ACHN (cell line): ENCODE results near the gene TMEM8B.

ENCODE experiments used
- DNase-seq: peaks from one replicate; pipeline ENCODE4 v3.0.0-alpha.2; 2015
- in situ Hi-C: cut with HindIII; loops from 2 replicates; pipeline ENCODE4 v1.10.0; 2017; ENCODE audit warnings: low sequenced_read_pairs, low pct_ligation_motif_present, low pct_unique_long_range_greater_than_20kb

Gene TMEM8B

DNA sequence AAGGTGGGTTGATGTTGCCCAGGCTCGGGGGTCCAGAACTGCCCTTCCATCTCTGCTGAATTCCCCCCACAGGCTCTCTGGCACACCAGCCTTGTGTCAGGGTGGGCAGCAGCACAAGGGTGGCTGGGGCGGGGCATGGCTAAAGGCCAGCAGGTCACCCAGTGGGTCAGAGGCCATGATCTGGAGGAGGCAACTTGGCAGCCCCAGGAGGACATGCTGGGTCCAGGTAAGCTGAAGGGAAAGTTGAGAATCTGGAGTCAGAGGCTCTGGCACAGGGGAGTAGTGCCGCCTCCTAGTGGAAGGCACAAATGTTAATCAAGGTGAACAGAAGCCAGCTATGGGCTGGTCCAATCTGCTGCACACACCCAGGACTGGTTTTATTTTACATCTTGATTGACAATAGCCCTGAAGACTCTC is 6.2 kb downstream of the TMEM8B start:
- DNase-seq: no peak
- in situ Hi-C loops: no loop called here

DNA sequence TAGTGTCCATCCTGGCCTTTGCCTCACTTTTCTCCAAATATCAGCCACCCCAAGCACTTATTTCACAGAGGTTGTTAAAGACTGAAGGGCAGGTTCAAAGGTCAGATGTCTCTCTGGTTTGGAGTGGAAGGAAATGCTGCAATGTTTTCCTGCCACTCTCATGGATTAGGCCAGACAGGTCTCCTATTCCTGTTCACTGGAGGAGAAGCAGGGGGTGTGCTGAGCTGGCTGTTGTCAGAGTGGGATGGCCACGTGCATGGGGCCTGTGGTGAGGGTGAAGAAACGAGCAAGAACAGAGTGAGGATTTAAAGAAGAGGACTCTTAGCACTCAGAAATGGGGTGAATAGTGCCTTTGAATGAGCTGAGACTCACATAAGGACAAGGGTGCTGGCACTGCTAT is 6.7 kb downstream of the TMEM8B start:
- in situ Hi-C loops: no loop called here
- DNase-seq: no peak

DNA sequence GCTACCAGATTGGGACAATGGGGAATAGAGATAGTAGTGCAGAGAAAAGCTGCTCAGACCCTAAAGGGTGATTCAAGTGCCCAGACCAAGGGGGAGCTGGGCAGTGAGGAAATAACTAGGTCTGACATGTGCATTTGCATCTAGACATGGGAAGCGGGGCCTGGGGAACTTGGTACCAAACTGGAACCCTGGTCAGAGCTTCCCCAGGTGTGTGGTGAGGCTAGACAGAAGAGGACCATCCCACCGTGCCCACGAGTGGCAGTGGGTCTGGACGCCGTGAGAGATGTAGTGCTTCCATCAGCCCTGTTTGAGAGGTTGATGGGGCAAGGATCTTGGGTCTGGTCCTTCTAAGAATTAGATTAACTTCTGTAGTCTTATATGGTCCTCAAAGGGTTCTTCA is 7.6 kb downstream of the TMEM8B start:
- in situ Hi-C loops: no loop called here

DNA sequence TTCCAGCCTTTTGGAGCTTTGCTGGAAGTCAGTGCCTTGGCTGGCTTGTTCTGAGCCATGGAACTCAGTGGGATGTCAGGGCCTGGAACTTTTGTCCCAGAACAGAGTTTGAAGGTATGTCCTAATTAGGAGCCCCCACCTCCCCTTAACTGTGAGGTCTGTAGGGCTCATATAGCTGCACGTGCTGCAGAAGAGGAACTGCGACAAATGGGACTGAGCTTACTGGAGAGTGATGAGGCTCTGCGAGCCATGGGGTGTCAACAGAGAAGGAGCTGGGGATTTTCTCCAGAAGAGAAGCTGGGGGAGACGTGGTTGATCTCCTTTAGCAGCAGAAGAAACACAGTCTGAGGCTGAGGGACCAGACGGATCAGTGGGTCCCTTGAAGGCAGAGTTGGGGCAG is 10.9 kb downstream of the TMEM8B start:
- in situ Hi-C loops: no loop called here
- no peak for DNase-seq

More for the DNA sequence above, 7.6 kb downstream of the TMEM8B start:
- DNase-seq: no peak

DNA sequence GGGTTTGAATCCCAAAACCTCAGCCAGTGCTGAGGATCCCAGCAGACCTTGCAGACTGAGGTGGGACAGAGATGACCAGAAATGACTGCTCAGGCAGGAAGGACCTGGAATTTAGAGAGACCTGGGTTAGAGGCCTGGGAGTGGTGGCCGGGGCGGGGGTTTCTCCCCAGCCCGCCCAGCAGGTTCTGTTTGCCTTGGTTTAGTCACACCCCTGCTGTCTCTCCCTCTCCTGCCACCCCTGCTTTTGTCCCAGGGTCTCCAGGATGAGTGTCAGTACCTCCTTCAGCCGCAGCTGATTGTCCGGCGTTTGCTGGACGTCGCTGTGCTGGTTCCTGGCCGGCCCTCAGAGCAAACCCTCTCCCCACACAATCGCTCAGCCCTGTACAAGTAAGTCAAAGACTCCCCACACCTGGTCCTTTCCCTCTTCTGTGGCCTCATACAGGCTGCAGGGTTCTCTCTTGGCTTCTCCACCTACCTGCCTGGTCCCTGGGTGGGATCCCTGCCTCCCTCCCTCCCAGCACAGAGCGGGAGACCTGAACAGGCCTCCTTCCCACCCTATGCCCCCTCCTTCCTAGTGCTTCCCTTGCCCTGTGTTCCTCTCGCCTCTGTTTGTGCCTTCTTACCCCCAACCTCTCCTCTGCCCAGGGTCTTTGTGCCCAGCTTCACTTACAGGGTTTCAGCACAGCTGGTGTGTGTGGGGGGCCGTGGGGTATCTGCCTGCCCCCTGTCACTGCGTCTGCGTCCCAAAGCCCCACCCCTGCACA is 12.0 kb downstream of the TMEM8B start:
- in situ Hi-C loops: no loop called here

DNA sequence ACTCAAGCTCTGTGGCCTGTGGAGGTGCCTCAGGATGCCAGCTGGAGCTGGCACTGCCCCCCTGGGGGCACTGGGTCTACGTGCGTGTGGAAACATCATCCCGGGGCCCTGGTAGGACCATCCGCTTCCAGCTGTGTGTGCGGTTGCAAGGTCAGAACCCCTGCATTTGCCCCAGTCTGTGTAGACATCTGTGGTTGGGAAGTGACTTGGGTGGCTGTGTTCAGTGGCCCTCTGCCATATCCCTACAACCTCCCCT is 12.5 kb downstream of the TMEM8B start:
- DNase-seq: no peak
- in situ Hi-C loops: no loop called here

More for the DNA sequence above, 12.0 kb downstream of the TMEM8B start:
- no peak for DNase-seq

DNA sequence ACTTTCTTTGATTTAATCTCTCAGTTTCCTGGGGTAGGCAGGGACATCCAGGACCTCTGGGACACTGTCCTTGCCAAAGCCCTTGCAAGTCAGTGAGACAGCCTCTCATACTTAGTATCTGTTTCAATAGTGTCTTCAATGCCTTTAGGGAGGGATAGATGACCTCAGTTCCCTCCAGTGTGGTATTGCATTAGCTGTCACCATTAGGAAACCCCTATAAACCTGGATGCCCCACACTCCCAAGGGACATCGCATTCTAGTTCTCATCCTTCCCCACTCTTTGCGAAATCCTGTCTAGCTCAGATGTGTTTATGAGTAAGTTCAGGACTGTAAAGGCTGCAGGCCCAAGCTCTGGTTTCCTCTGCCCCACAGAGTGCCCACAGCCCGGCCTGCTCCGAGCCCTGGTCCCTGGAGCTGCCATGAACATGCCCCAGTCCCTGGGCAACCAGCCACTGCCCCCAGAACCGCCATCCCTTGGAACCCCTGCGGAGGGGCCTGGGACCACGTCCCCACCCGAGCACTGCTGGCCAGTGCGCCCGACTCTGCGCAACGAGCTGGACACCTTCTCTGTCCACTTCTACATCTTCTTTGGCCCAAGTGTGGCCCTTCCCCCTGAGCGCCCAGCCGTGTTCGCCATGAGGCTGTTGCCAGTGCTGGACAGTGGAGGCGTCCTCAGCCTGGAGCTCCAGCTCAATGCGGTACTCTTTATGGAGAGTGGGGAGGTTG is 13.2 kb downstream of the TMEM8B start:
- in situ Hi-C loops: no loop called here

DNA sequence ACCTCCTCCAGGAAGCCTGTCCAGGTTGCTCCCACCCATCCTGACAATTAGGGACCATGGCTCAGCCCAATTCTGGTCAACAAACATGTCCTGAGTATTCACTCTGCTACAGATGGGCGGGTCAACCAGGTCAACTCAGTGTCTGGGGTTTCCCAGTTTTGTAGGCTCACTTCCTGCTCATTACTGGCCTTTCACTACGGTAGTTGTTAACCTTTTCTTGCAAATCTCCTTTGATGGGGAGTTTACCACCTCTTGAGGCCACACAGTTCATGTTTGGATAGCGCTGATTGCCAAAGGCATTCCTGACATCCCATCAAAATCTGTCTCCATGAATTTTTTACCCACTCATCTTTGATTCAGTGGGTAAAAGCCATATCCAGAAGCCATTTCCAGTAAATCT is 13.8 kb downstream of the TMEM8B start:
- in situ Hi-C loops: no loop called here
- DNase-seq: no peak

More for the DNA sequence above, 13.2 kb downstream of the TMEM8B start:
- DNase-seq: no peak

DNA sequence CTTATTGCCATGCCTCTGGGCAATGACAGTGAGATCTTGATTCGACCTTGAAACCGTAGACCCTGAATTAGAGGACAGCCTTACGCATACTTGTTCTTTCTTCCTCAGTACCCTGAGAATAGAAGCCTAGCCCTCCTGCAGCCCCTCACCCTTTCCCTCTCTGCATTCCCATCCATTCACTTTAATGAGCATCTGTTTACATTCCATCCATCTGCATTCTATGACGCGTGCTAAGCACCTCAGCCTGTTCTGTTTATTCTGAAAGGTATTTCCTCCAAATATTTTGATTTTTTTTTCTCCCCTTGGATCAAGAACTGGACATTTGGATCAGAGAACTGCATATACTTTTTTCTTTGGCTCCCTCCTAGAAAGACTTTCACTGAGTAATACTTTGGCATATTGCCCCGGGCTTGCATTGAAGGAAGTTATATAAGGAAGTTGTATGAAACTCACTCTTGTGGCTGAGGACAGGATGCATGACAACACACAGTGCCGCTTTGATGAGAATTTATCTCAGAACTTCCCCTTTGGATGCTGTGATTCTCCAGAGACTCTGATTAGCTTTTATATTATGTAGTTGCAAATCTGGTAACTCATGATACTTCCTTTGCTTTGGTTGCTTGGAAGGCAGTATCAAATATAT is 15.7 kb downstream of the TMEM8B start:
- in situ Hi-C loops: no loop called here
- peak; percentile 66 for DNase-seq

DNA sequence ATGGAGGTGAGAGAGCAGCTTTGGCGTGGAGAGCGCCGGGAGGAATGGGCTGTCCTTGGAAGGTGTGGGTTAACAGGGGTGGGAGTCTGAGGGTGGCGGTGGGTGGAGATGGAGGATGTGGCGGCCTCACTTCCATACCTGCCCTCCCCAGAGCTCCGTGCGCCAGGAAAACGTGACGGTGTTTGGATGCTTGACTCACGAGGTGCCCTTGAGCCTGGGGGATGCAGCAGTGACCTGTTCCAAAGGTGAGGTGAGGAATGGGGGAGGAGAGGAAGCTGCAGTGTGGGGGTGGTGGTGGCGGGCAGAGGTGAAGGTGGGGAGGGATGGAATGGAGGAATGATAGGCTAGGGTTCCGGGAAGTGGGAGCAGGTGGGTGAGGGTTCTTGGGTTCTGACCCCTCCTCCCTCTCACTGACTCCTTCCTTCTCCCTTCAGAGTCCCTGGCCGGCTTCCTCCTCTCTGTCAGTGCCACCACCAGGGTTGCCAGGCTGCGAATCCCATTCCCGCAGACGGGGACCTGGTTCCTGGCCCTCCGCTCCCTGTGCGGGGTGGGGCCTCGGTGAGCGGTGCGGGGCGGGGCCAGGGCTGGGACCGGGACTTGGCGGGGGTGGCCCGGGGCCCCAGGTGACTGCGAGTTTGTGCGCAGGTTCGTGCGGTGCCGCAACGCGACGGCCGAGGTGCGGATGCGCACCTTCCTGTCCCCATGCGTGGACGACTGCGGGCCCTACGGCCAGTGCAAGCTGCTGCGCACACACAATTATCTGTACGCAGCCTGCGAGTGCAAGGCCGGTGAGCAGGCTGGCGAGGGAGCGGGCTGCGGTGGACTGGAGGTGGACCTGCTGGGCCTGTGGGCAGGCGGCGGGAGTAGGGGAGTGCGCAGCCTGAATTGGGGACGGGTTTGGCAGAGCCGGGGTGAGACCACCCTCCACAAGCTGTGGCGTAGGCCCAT is 17.1 kb downstream of the TMEM8B start:
- in situ Hi-C loops: no loop called here
- DNase-seq: no peak

DNA sequence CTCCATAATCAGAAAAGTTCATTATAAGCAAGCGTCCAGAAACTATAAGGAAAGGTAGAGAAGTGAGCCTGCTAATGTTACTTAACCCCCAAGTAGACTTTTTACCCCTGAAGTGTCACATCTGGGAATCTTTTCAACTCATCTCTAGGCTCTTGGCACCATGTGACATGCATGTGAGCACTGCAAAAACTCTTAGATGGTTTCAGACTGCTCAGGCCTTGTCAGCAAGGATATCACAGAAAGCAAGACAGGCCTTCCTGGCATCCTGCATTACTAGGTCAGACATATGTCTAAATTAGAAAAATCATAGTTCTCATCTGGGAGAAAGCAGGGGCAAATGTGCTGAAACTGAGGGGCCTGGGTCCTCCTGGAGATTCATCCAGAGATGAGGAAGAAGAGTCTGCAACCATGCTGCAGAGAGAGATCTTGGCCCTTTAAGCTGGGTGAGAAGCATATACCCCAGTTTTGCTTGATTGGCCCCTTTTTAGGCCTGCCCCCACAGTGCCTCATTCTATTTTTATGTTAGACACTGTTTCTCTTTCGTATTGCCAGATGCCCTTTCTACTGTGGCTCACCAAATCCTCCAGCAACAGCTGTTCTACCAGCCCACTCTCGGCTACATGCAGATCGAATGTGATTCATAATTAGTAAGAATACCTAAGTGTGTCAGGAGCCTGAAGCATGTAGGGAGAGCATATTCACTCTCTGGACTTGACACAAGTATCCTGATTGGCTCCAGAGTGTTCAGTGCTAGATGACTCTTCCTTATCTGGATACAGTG is 19.0 kb downstream of the TMEM8B start:
- DNase-seq: no peak
- in situ Hi-C loops: no loop called here

DNA sequence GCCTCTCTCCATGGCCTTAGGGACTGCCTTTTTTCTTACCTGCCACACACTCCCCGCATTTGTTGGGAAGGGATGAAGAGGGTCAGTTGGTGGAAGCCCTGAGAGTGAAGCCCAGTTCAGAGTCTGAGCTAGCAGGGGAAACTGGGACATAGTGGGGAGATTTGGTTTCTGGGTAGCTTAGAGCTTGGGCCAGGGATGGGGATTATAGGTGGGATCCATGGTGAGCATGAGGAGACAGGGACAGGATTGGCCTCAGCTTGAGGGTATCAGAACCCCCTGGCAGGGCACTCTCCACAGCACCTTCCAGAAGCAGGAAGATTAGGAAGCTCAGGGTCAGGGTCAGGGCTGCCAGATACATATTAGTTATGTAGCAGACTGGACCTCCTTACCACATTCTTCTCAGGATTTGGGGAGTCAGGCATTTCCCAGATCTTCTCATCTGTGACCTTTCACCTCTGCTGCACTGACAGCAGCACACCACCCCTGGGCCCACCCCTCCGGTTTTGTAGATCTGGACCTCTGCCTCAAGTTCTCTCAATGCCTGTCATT is 23.3 kb downstream of the TMEM8B start:
- in situ Hi-C loops: no loop called here

DNA sequence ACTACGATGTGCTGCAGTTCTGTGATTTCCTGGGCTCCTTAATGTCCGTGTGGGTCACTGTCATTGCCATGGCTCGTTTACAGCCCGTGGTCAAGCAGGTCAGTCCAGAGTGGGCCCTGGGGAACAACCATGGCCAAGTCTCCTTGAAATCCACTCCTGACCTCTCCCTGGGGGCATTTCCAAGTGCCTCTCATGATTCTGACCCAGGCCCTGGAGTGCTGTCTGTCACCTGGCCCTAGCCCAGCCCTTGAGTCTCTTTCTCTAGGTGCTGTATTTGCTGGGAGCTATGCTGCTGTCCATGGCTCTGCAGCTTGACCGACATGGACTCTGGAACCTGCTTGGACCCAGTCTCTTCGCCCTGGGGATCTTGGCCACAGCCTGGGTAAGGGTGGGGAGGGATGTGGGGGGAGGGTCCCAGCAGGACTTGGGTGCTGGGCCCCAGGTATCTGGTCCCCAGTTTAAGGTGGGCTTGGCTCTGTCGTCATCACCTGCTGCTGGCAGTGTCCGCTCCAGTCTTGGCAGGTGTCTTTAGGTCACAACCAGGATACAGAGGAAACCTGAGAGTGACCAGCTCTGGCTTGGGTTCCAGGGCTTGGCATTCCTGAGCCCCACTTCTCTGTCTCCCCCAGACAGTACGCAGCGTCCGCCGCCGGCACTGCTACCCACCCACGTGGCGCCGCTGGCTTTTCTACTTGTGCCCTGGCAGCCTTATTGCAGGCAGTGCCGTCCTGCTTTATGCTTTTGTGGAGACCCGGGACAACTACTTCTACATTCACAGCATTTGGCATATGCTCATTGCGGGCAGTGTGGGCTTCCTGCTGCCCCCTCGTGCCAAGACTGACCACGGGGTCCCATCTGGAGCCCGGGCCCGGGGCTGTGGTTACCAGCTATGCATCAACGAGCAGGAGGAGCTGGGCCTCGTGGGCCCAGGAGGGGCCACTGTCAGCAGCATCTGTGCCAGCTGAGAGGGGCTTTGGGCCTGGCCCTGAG is 24.1 kb downstream of the TMEM8B start:
- DNase-seq: no peak
- in situ Hi-C loops: no loop called here

More for the DNA sequence above, 23.3 kb downstream of the TMEM8B start:
- no peak for DNase-seq

DNA sequence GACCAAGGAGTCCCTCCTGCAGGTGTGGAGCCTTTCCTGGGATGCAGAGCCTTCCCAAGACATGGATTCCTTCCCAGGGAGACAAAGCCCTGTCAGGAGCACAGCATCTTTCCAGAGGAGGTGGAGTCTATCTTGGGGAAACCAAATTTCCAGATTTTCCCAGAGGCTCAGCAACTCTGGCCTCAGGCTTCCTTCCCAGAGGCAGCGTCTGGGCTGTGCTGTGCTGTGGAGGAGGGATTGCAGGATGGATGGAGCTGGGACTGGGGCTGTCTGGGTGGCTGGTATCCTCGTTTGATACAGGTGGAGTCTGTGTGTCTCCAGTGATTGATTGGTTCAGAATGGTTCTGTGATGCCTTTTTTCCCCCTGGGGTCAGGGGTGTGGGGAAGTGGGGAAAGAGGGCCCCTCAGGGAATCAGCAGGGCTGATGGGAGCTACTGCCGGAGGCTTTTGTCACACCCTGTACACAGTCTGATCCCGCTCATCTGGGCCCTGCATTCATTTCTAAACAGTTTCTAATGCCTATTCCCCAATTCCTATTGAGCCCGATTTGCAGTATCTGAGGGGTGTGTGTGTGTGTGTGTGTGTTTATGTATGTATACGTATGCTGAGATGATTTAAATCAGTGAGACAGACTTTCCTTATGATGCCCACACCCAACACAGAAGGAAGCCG is 25.2 kb downstream of the TMEM8B start:
- no peak for DNase-seq
- in situ Hi-C loops: no loop called here

DNA sequence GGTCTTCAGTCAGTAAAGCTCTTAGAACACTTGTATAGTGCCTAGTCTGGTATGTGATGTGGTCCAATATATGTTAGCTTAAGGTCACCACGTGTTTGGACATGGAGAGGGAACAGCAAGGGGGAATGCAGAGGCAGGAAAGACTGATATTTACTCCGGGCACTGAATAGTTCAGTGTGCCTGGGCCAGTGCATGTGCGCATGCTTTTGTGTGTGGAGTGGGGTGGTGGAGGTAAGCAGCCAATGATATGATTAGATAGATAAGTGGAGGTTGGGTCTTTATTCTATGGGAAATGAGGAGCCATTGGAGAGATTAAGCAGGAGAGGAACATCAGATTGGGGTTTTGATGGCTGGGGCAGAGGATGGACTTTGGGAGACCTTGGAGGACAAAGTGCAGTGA is 27.2 kb downstream of the TMEM8B start:
- in situ Hi-C loops: no loop called here

DNA sequence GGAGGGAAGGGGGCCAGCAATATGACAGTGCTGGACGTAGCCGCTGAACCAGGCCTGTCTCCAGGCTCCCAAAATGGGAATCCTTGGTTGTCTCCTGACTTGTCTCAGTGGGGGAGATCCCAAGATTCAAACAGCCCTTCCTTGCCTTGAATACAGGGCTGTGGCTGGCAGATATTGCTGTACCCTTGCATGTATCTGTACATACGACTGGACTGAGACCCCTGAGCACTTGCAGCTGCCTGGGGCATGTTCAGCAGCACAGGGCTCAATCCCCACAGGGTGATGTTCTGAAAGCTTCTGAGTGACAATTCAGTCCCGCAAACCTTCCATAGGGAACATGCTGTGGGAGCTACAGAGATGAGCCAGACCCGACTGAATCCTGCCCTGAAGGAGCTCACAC is 27.9 kb downstream of the TMEM8B start:
- DNase-seq: no peak
- in situ Hi-C loops: no loop called here

More for the DNA sequence above, 27.2 kb downstream of the TMEM8B start:
- no peak for DNase-seq
